Measurements from ENCODE around the gene CDHR1.

Gene CDHR1

DNA sequence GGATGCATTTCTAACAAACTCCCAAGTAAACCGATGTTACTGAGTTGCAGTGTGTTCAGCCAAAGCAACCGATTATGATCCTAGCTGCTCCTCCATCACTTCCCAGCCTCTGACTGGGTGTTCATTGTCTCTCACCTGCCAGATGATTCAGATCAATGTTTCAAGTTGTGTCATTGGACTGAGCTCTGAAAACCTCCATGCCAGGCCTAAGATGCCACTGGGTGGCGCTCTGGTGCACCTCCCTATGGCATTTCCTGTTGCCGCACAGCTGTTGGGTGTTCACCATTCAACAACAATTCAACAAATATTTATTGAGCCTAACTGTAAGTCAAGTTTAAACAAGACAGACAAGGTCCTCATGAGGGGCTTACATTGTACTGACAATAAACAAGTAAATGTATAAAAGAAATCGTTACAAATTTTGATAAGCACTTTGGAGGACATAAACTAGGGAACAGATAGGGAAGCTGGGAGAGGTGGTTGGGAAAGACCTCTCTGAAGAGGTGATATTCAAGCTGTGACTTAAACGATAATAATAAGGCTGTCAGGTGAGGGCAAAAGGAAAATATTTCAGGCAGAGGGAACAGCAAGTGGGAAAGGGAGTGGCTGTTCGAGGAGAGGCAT lies 73.3 kb downstream of the CDHR1 start:
- DNase-seq, result peak; percentile 48 to 55

DNA sequence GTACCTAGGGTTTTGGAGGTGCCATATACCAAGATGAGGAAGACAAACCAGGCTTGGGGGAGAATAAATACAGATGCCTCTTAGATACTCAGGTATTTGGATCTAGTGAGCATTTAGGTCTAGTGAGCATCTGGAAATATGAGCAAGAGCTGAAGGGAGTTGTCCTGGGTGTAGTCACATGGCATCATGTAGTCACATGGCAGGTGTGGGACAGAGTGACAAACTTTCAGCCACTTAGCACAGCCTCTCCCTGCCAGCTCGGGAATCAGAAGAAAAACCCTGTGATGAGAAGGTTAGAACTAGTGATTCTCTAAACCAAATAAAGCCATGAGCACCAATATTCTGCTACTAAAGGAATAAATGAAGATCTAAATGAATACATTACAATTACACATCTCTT lies 74.8 kb downstream of the CDHR1 start:
- no peak for DNase-seq

All from CD4-positive, alpha-beta T cell treated with Interleukin-1 beta for 1 hour (primary cell).